DMS53 (cell line): ENCODE results near the gene ANKRD53.

Experiments
- DNase-seq: peaks from one replicate; lab custom pipeline; 2025; lab: John Stamatoyannopoulos, UW

ANKRD53 gene, protein sequence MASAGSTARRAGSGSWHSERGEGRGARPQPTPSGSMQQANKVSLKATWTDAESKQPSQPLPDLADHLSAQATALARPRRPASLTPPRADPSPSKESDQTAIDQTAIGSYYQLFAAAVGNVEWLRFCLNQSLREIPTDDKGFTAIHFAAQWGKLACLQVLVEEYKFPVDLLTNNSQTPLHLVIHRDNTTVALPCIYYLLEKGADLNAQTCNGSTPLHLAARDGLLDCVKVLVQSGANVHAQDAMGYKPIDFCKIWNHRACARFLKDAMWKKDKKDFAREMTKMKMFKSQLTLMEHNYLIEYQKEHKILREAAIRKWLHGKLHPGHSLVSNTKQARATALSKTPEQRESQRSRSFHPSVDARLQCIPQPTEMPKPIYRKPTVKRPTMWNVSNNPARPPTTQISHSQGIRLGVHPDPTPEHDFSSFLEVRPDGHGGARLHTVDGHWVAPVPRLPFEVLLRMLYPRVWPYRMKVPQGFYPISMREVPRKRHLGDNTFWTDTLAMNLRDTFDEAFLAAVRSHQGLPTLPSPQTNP

DNA sequence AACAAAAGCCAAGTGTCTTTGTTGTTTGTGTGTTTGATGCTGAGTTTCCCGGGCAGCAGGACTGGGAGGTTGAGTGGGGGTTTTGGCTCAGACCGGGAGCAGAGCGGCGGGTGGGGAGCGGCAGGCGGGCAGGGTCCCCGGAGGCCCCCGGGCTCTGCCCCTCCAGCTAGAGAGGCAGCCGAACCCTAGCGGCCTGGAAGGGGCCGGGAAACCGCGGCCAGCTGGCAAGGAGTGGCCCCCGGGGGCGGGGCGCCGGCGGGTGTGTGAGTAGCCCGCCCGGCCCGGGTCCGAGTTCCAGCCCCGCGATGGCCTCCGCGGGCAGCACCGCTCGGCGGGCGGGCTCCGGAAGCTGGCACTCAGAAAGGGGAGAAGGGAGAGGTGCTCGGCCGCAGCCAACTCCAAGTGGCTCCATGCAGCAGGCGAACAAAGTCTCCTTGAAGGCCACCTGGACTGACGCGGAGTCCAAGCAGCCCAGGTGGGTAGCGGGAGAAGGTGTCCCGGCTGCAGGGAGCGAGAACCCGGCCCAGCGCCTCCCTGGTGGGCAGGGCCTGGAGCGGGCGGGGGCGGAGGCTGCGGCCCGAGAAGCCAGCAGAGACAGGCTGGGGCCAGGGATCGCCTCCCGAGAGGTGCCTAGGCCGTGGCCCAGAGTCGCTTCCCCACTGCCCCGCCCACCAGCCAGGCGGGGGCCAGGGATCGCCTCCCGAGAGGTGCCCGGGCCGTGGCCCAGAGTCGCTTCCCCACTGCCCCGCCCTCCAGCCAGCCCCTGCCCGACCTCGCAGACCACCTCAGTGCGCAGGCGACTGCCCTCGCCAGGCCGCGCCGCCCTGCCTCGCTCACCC lies at the start of gene ANKRD53:
ANKRD53 (plus strand) TSS at position 290 of the 839 bp plus-strand sequence; CDS start at position 306, 16 bp downstream.
- no peak for DNase-seq

DNA sequence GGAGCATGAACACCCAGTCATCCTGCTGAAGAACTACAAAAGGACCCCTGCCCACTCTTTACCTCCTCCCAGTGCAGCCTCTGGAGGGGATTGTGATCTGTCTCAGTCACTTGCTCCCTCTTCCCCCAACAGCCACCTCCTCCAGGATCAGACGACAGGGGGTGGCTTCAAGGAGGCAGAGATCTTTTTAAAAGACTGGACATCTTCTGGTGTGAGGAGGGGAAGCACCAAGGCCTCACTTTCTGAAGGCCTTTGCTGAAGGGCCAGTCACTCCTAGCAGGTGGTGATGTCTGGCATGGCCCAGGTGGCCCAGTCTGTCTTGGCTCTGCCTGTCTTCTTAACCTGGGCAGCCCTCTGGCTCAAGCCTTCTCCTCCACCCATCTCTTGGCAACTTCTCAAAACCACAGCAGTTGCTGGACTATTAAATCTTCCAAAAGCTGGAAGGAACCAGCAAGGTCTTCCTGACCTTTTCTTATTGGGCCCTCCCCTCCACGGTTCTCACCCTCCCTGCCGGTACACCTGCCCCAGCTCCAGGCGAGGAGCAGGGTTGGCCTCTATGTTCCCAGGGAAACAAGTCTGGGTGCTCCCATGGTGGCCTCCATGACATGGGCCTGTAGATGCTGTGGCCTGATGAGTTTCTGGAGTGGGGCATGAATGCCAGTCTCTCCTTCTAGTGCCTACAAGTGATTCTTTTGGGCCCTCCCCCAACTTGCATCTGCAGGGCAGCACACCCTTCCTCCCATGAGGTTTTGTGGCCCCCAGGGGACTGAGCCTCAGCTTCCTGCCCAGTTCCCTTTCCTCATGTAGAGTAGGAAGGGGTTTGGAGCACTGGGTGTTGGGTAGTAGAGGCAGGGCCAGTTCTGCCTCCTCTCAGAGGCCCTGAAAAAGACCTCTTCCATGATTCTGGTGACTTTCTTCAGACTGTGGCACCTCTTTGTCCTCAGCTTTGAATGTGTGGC lies 47.8 kb upstream of the ANKRD53 start:
- no peak for DNase-seq

- no peak for DNase-seq
These were observed 46.9 kb upstream of the ANKRD53 start for GRCh38 chr2:70931376-70932000.

DNA sequence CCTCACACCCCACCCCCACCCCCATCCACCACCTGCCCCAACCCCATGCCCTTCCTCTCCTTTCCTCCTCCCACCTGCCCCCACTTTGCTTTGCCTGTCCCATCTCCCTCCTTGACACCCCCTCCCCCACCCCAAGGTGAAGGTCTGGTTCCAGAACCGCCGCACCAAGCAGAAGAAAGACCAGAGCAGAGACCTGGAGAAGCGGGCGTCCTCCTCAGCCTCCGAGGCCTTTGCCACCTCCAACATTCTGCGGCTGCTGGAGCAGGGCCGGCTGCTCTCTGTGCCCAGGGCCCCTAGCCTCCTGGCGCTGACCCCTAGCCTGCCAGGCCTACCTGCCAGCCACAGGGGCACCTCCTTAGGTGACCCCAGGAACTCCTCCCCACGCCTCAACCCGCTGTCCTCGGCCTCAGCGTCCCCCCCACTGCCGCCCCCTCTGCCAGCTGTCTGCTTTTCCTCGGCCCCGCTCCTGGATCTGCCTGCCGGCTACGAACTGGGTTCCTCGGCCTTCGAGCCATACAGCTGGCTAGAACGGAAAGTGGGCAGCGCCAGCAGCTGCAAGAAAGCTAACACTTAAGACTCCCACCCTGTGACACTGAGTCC lies 45.7 kb upstream of the ANKRD53 start:
- DNase-seq, result no peak

DNA sequence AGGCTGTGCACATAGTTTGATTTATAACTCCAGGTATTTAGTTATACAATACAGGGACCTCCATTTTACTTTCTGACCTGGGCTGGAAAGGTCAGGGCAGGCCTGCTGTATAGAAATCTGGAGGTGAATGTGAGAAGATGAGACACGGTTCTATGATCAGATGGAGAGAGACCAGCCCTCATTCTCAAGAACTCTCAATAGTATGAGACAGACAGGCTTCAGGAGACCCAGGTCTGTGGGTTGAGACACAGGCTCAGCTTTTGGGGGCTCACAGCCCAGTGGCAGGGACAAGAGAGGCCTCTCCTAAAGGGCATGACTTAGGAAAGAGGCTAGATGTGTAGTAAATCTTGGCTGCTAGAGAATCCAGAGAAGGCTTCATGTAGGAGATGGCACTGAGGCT lies 43.4 kb upstream of the ANKRD53 start:
- no peak for DNase-seq

GRCh38 chr2:70935468-70936164 lies 42.8 kb upstream of the ANKRD53 start, which contains the start of gene ATP6V1B1:
ATP6V1B1 (plus strand) TSS chr2:70935900; CDS start chr2:70935955, 55 bp downstream.
- DNase-seq, result peak; percentile 86

DNA sequence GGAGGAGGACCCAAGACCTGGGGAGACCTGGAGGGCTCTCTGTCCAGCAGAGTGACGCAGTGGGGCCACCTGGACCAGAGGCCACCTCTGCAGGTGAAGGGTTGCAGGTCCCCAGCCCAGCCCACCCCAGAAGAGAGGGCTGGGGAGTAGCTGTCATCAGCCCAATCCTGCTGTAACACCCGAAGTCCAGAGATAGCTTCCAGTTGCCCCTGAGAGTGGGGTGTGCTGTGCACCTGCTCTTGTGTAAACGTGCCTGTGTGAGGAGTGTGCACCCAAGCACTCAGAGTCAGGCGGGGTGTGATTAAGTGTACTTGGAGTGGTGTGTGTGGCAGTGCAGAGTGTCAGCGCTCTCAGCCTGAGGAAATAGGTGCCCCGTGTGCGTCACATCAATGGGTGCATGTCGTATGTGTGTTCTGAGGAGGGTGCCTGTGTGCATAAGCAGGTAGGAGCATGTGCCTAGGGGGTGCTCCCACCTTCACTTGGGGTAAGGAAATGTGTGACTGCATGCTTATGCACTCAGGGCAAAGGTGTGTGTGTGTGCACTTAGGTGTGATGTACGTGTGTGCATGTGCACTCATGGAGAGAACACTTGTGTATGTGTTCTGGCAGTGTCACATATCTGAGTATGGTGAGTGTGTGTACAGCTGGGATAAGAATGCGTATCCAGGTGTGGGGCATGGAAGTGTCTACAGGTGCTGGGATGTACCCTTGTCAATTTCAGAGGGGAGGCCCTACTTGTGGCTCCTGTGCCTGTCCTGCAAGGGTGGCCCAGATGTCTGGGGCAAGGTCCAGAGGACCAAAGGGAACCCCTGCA lies 42.1 kb upstream of the ANKRD53 start:
- peak; percentile 85 for DNase-seq

DNA sequence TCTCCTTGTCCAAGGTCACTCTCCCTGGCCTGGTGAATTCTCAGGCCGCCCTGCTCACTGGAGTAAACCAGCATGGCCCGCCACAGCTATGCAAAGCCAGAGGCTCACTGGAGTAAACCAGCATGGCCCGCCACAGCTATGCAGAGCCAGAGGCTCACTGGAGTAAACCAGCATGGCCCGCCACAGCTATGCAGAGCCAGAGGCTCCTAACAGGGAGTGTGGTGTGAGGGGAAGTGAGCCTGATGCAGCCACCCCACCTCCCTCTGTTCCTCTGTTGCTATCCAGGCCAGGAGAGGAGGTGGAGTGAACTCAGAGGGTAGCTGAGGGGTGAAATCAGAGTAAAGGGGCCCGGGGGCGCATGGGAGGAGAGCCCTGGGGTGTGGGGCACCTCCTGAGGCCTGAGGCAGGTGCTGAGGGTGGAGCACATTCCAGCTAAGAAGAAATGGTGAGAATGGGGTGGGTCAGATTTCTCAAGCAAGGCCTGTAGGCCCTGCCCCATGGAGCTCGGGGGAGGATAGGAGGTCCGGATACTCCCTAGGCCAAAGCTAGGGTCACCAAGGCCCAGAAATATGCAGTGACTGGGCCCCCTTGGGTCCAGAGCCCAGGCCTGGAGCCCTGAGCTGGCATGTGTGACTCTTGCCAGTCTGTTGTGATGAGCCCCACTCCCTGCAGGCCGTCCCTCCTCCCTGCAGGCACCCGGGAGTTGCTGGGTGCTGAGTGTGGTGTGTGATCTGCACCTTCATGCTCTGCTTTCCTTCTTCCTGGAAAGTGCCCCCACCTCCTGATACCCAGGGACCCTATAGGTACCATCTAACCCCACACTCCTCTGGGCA lies 41.2 kb upstream of the ANKRD53 start:
- DNase-seq, result peak; percentile 75

GRCh38 chr2:70937866-70938585 lies 40.4 kb upstream of the ANKRD53 start:
- no peak for DNase-seq

DNA sequence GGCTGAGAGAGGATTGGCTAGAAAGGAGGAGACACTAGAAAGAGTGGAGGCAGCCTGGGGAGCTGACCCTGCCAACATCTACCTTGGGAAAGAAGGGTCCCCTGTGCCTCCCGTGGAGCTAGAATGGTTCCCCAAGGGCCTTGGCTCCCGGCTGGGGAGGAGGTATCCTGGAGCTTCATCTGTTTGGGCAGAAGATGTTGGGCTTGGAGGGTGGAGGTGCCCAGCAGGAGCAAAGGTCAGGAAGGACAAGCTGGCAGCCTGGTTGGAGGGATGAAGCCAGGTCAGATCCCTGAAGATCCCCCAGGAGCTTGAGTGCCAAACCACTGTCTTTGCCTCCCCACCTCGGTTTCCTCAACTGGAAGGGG lies 39.9 kb upstream of the ANKRD53 start:
- DNase-seq, result no peak

GRCh38 chr2:70939001-70939838 lies 39.2 kb upstream of the ANKRD53 start:
- DNase-seq, result no peak

DNA sequence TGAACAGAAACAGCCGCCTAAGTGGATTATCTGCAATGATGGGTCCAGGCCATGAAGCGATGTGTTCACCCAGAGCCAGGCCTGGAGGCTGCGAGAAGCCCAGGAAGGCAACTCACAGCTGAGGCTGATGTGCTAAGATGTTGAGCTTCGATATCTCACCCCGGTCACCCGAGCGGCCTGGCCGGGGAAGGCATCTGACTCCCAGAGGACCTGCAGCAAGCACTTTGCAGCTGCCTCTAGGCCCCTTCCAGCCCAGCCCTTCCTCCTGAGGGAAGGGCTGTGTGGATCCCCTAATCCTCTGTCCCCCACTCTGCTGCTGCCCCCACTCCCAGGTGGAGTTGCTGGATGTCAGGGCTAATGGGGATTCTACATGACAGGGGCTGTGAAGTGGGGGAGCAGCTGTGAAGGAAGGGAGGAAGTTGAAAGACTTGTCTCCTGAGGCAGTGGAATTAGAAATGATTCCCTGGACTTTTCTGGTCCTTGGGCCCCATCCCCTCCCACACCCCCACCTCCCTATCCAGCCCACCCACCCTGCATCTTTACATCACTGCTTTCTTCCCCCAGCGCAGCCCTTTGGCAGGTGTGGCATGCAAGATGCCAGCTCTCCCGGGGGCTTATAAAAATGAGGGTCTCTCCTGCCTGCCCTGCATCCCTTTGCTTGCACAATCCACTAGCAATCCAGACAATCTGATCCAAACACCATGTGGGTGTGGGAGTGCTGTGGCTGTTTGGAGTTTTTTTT lies 38.4 kb upstream of the ANKRD53 start:
- DNase-seq, result no peak

DNA sequence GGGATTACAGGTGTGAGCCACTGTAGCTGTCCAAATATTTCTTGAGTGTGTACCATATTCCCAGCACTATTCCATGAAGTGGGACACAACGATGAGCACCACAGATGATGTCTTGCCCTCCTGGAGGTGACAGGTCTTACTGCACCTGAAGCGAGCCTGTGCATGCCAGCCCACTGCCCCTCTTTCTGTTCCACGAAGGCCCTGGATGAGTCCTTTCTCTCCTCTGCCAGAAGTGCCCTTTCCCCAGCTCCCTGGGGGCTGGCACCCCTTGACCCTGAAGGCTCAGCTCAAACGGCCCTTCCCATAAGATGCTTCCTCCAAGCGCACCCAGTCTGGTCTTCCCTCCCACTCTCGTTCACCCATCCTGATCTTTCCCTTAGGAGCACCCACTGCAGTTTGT lies 37.2 kb upstream of the ANKRD53 start:
- no peak for DNase-seq

- no peak for DNase-seq
These were observed 36.7 kb upstream of the ANKRD53 start for GRCh38 chr2:70941701-70942100.

DNA sequence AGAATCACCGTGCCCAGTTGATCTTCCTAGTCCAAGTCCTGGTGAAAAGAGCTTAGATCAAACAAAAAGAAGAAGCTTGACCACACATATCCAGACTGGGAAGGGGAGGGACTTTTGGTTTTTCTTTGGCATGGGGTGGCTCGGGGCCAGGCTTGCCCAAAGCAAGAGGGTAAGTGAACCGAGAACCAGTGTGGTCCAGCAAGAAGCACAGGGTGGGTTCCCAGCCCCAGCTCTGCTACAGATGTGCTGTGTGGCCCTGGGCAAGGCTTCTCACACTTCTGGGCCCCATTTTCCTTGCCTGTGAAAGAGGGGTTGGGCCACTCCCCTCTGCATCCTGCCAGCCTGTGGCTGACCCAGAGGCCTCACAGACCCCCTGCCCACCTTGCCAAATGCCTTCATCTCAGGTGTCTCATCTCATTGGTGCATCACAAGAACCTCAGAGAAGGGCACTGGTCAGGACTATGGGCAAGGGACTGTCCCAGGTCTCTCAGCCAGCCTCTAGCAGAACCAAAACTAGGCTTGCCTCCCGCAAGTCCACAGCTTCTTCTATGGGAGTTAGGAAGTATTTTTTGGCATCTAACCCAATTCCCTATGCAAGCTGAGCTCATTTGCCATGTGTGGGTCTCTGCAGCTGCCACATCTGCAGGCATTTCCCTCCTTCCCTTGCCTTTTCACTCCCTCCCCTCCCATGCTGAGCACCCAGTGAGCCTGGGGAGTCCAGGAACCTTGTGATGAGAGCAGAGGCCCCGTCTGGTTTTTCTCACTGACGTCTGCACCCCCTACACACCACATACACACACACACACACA lies 35.8 kb upstream of the ANKRD53 start:
- no peak for DNase-seq
